Activated CD8-positive, alpha-beta T cell treated with anti-CD3 and anti-CD28 coated beads for 36 hours (primary cell): Measurements from ENCODE around the gene PITX1. TPM values are rescaled to one million over a fixed set of nuclear protein-coding genes. Genes with fewer than 3 reads are reported as not detected.

Experiments
- ATAC-seq: fragments of 200-7000 bp; cut with Tn5 transposase; one replicate; pipeline ENCODE4 v1.10.0; 2021; ENCODE audit warnings: mild to moderate bottlenecking, moderate library complexity
- CTCF ChIA-PET: fragments of 350-600 bp; sonication (Branson Sonifier 250); formaldehyde crosslinking; loops from one replicate; lab custom pipeline; 2021; ENCODE audit warnings: antibody characterized with exemption; lab: Charles Lee
- POLR2A ChIA-PET: fragments of 350-600 bp; sonication (Branson Sonifier 250); formaldehyde crosslinking; loops from one replicate; lab custom pipeline; 2021; ENCODE audit warnings: antibody characterized with exemption; lab: Charles Lee
- DNase-seq: peaks from one replicate; pipeline ENCODE4 v3.0.0-alpha.2; 2020
- H3K27ac Mint-ChIP-seq: one replicate; pipeline ENCODE4 v1.8.0; 2021; ENCODE audit warnings: mild to moderate bottlenecking, mixed read lengths
- H3K27me3 Mint-ChIP-seq: one replicate; pipeline ENCODE4 v1.8.0; 2021; ENCODE audit warnings: mixed read lengths
- H3K36me3 Mint-ChIP-seq: one replicate; pipeline ENCODE4 v1.8.0; 2021; ENCODE audit warnings: low read depth, mixed read lengths
- H3K4me1 Mint-ChIP-seq: one replicate; pipeline ENCODE4 v1.8.0; 2021; ENCODE audit warnings: low read depth, mixed read lengths
- H3K4me3 Mint-ChIP-seq: one replicate; pipeline ENCODE4 v1.8.0; 2021; ENCODE audit warnings: mild to moderate bottlenecking, moderate library complexity, mixed read lengths
- H3K9me3 Mint-ChIP-seq: one replicate; pipeline ENCODE4 v1.8.0; 2021; ENCODE audit warnings: mixed read lengths
- CTCF ChIP-seq: fragments of 200-600 bp; IDR thresholded peaks from one replicate; pipeline ENCODE4 v1.8.0; 2022; ENCODE audit warnings: antibody characterized with exemption, mild to moderate bottlenecking
- intact Hi-C: fragments of 100-400 bp; cut with micrococcal nuclease; formaldehyde crosslinking; loops from one replicate; pipeline ENCODE4 v1.10.0; 2022
- total RNA-seq, 2 experiments: library from RNA; stranded (reverse); gene quantifications; one replicate each; pipeline ENCODE4 v1.2.3, GENCODE V29; 2021

The PITX1 gene
- total RNA-seq, 2 experiments from 2014 or later: 0.20 to 0.31 TPM

GRCh38 chr5:135027697-135028615, 6.1 kb downstream of the PITX1 start:
- TF ChIP-seq CTCF: no peak
- H3K4me1 Mint-ChIP-seq: peaks cover 23% of the 10 kb centered on the region
- H3K4me3 Mint-ChIP-seq: no peak overlapping the region
- peaks cover 2% of the 10 kb centered on the region for H3K9me3 Mint-ChIP-seq
- no peak overlapping the region for H3K27ac Mint-ChIP-seq
- H3K36me3 Mint-ChIP-seq: no peaks in the 10 kb centered on the region
- ChIA-PET POLR2A (interaction anchor here (0.6 to 1.4 kb wide), 2 partner anchors 11 to 175 kb away, joined by 4 to 5 read pairs; no protein-coding TSS in a partner anchor), CTCF (no interaction called here)
- intact Hi-C loops: no loop called here
- ATAC-seq (no peak), DNase-seq (no peak)
- peaks cover 53% of the 10 kb centered on the region for H3K27me3 Mint-ChIP-seq

GRCh38 chr5:135027266-135027696, 6.7 kb downstream of the PITX1 start:
- intact Hi-C loops: no loop called here
- no peak for TF ChIP-seq CTCF
- Mint-ChIP-seq H3K27ac (no peak overlapping the region), H3K36me3 (no peaks in the 10 kb centered on the region), H3K27me3 (peaks cover 49% of the 10 kb centered on the region), H3K4me3 (no peak overlapping the region), H3K9me3 (peaks cover 2% of the 10 kb centered on the region), H3K4me1 (peaks cover 21% of the 10 kb centered on the region)
- CTCF ChIA-PET: no interaction called here
- POLR2A ChIA-PET: interaction anchor here (0.6 kb wide), 1 partner anchor 175 kb away, joined by 4 read pairs; no protein-coding TSS in a partner anchor
- no peak for ATAC-seq
- DNase-seq: no peak

DNA sequence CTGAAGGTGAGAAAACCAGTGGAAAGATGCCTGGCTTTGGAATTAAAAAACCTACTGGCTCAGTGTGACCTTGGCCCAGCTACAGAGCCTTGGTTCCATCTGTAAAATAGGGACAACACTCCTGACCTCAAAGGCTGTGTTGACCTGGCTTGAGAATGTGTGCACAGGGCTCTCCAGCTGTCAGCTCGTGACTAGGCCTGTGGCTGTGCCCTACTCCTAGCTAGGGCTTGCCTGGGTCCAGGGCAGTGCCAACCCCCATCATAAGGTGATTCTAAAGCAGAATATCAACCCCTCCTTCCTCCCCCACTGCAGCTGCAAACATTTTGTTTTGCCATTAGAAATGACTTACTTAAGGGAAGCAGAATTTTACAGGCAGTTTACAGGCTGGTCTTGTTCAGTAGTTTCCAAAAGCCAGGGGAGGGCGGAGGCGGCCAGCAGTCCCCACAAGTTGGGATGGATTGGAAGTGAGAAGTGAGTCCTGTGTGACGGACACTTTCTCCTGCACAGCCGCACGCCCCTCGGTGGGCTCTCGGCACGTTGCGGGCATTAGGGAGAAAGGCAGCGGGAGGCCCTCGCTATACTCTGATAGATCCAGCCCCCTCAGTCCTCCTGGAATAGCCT, 7.3 kb downstream of the PITX1 start:
- H3K36me3 Mint-ChIP-seq: no peaks in the 10 kb centered on the region
- no peak overlapping the region for H3K27ac Mint-ChIP-seq
- no peak for TF ChIP-seq CTCF
- ChIA-PET CTCF (no interaction called here), POLR2A (no interaction called here)
- peaks cover 2% of the 10 kb centered on the region for H3K9me3 Mint-ChIP-seq
- no peak for DNase-seq
- no peak for ATAC-seq
- intact Hi-C loops: no loop called here
- peaks cover 44% of the 10 kb centered on the region for H3K27me3 Mint-ChIP-seq
- no peak overlapping the region for H3K4me3 Mint-ChIP-seq
- peaks cover 16% of the 10 kb centered on the region for H3K4me1 Mint-ChIP-seq

DNA sequence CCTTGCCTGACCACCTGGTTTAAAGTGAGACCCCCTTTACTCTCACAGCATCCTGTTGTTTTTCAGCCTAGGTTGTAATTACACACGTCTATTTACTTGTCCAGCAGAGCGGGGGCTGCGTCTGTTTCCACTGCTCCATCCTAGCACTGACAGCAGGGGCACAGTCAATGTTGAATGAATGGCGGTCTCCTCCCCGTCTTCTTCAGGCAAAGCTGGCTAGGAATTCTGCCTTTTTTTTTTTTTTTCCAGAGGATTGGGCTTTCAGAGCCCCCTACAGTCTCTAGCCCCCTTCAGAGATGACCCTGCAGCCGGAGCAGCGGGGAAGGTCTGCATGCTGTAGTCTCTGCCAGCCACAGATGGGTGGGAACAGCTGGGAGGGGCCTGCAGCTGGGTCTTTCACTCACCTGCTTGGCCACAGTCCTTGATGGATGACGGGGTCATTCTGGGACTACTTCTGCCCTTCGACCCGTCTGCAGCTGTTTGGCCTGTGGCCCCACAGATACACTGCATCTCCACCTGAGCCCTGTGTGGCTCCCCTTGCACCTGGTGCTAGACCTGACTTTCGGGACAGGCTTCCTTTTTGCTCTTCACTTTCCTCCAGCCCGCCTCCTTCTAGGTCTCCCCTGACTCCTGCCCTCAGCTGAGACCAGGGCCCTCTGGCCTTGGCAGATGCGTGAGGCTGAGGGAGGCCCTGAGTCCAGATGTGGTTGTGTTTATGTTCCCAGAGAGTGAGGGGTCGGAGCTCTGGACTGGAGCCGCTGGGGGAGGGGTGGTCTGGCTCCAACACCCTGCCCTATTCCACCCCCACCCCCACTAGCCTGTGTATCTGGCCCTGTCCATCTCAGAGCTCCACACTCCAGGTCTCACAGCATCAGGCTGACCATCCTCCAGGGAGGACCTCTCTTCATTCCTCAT, 8.0 kb downstream of the PITX1 start:
- CTCF ChIA-PET: no interaction called here
- Mint-ChIP-seq H3K4me3 (no peak overlapping the region), H3K36me3 (no peaks in the 10 kb centered on the region), H3K9me3 (peaks cover 2% of the 10 kb centered on the region), H3K4me1 (peaks cover 13% of the 10 kb centered on the region), H3K27me3 (peaks cover 38% of the 10 kb centered on the region), H3K27ac (no peak overlapping the region)
- POLR2A ChIA-PET: interaction anchor here (0.6 kb wide), 1 partner anchor 10 kb away, joined by 4 read pairs; no protein-coding TSS in a partner anchor
- intact Hi-C loops: no loop called here
- DNase-seq (no peak), ATAC-seq (no peak)
- TF ChIP-seq CTCF: no peak
